Measurements from ENCODE around the gene POU6F1. TPM values are rescaled to one million over a fixed set of nuclear protein-coding genes. Genes with fewer than 3 reads are reported as not detected.

POU6F1 gene
- total and polyA plus RNA-seq, 2 experiments from 2014 or later: 3.2 to 6.3 TPM

DNA sequence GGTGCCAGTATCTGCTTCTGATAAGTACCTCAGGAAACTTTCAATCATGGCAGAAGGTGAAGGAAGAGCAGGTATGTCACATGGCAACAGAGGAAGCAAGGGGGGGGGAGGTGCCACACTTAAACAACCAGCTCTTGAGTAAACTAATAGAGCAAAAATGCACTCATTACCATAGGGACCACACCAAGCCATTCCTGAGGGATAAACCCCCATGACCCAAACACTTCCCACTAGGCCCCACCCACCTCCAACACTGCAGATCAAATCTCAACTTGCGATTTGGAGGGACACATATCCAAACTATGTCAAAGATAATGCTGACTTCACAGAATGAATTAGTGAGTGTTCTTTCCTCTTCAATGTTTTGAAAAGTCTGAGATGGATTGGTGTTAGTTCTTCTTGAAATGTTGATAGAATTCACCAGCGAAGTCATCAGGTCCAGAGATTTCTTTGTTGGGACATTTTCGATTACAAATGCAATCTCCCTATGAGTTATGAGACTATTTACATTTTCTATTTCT is 61.6 kb downstream of the POU6F1 start:
- peaks cover 78% of the 10 kb centered on the region for H3K79me2 ChIP-seq
- H3K27ac ChIP-seq: no peak overlapping the region
- TF ChIP-seq, protein P1, sequence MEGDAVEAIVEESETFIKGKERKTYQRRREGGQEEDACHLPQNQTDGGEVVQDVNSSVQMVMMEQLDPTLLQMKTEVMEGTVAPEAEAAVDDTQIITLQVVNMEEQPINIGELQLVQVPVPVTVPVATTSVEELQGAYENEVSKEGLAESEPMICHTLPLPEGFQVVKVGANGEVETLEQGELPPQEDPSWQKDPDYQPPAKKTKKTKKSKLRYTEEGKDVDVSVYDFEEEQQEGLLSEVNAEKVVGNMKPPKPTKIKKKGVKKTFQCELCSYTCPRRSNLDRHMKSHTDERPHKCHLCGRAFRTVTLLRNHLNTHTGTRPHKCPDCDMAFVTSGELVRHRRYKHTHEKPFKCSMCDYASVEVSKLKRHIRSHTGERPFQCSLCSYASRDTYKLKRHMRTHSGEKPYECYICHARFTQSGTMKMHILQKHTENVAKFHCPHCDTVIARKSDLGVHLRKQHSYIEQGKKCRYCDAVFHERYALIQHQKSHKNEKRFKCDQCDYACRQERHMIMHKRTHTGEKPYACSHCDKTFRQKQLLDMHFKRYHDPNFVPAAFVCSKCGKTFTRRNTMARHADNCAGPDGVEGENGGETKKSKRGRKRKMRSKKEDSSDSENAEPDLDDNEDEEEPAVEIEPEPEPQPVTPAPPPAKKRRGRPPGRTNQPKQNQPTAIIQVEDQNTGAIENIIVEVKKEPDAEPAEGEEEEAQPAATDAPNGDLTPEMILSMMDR (IDR thresholded peaks at IDR 0.05; ENCODE audit: poor library complexity): no peak
- no peak for TF ChIP-seq EZH2phosphoT487 (IDR thresholded peaks at IDR 0.05; ENCODE audit: low read depth, severe bottlenecking, unreplicated experiment)
- TF ChIP-seq EZH2 (IDR thresholded peaks at IDR 0.05; ENCODE audit: borderline replicate concordance): no peak
- H3K9me3 ChIP-seq (ENCODE audit: low read depth): no peaks in the 10 kb centered on the region
- no peaks in the 10 kb centered on the region for H3K4me1 ChIP-seq (ENCODE audit: insufficient read depth)
- no peaks in the 10 kb centered on the region for H3K27me3 ChIP-seq
- WGBS (ENCODE audit: low lambda C conversion rate, missing lambda C conversion rate): 95% methylated on average over 3 of the region's 3 CpGs
- H3K4me2 ChIP-seq: no peak overlapping the region
- H2AFZ ChIP-seq: no peak overlapping the region
- H4K20me1 ChIP-seq (ENCODE audit: insufficient read depth, poor library complexity, severe bottlenecking): peaks cover 3% of the 10 kb centered on the region
- no peaks in the 10 kb centered on the region for H3K36me3 ChIP-seq (replicated peaks; ENCODE audit: insufficient read depth, low read depth)
- H3K4me3 ChIP-seq: no peak overlapping the region
- no peak for DNase-seq (ENCODE audit: low spot score)
- H3K9me2 ChIP-seq (replicated peaks; ENCODE audit: insufficient read depth): no peaks in the 10 kb centered on the region

DNA sequence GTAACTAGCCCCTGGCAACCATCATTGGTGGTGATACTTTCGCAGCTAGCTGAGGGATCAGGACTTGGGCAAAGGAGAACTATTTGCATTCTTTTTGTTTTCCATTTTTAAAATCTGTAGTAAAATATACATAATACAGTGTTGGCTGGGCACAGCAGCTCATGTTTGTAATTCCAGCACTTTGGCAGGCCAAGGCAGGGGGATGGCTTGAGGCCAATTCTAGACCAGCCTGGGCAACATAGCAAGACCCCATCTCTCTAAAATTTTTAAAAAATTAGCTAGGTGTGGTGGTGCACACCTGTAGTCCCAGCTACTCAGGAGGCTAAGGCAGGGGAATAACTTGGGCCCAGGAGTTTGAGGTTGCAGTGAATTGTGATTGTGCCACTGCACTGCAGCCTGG is 64.9 kb downstream of the POU6F1 start:
- H3K79me2 ChIP-seq: peaks cover 60% of the 10 kb centered on the region
- 100% methylated on average over 1 of the region's 1 CpG for WGBS (ENCODE audit: low lambda C conversion rate, missing lambda C conversion rate)

DNA sequence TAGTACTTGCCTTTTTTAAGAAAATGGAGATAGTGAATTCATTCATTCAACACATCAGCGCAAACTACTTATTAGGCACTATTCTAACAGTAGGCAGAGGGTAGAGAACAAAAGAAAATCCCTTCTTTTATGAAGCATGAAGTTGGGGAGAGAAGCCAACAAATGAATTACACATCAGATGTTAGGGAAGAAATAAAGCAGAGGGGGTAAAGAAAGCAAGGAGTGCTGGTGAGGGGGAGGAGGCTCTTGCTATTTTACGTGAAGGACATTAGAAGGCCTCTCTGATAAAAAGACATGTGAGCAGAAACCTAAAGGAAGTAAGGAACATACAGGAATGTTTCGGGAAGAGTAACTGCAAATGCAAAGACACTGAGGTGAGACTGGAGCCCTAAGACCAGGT is 67.1 kb downstream of the POU6F1 start:
- Histone ChIP-seq H3K79me2 (peaks cover 70% of the 10 kb centered on the region), H3K27ac (no peak overlapping the region), H3K9me2 (replicated peaks; ENCODE audit: insufficient read depth) (no peaks in the 10 kb centered on the region), H2AFZ (no peak overlapping the region), H3K4me2 (no peak overlapping the region), H4K20me1 (ENCODE audit: insufficient read depth, poor library complexity, severe bottlenecking) (peaks cover 3% of the 10 kb centered on the region), H3K9me3 (ENCODE audit: low read depth) (no peaks in the 10 kb centered on the region), H3K27me3 (no peaks in the 10 kb centered on the region), H3K36me3 (replicated peaks; ENCODE audit: insufficient read depth, low read depth) (no peaks in the 10 kb centered on the region), H3K4me3 (no peak overlapping the region), H3K4me1 (ENCODE audit: insufficient read depth) (no peaks in the 10 kb centered on the region)
- TF ChIP-seq EZH2phosphoT487 (IDR thresholded peaks at IDR 0.05; ENCODE audit: low read depth, severe bottlenecking, unreplicated experiment): no peak
- no peak for DNase-seq (ENCODE audit: low spot score)
- WGBS (ENCODE audit: low lambda C conversion rate, missing lambda C conversion rate): 74% methylated on average over 3 of the region's 3 CpGs

More for the DNA sequence above, 64.9 kb downstream of the POU6F1 start:
- Histone ChIP-seq H3K27ac (no peak overlapping the region), H4K20me1 (ENCODE audit: insufficient read depth, poor library complexity, severe bottlenecking) (no peaks in the 10 kb centered on the region), H3K9me3 (ENCODE audit: low read depth) (no peaks in the 10 kb centered on the region), H3K4me1 (ENCODE audit: insufficient read depth) (no peaks in the 10 kb centered on the region), H3K27me3 (no peaks in the 10 kb centered on the region), H3K36me3 (replicated peaks; ENCODE audit: insufficient read depth, low read depth) (no peaks in the 10 kb centered on the region), H3K4me2 (no peak overlapping the region), H3K9me2 (replicated peaks; ENCODE audit: insufficient read depth) (no peaks in the 10 kb centered on the region), H2AFZ (no peak overlapping the region), H3K4me3 (no peak overlapping the region)
- DNase-seq (ENCODE audit: low spot score): no peak
- no peak for TF ChIP-seq EZH2 (IDR thresholded peaks at IDR 0.05; ENCODE audit: borderline replicate concordance)
- TF ChIP-seq, protein P1 (IDR thresholded peaks at IDR 0.05; ENCODE audit: poor library complexity): no peak
- no peak for TF ChIP-seq EZH2phosphoT487 (IDR thresholded peaks at IDR 0.05; ENCODE audit: low read depth, severe bottlenecking, unreplicated experiment)

DNA sequence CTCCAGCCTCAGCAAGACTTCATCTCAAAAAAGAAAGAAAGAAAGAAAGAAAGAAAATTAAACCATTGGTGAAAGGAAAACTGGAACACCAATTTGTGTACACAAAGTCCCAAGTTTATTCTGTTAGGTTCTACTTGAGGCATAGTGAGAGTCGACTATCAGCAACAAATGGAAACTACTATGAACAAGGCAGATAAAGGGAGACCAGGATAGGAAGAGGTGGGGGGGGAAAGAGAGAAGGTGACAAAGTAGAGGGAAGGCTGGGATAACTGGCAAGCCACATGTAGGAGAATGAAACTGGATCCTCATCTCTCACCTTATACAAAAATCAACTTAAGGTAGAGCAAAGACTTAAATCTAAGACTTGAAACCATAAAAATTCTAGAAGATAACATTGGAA is 70.6 kb downstream of the POU6F1 start:
- H3K4me1 ChIP-seq (ENCODE audit: insufficient read depth): no peaks in the 10 kb centered on the region
- H4K20me1 ChIP-seq (ENCODE audit: insufficient read depth, poor library complexity, severe bottlenecking): peaks cover 3% of the 10 kb centered on the region
- H3K4me2 ChIP-seq: no peak overlapping the region
- H3K79me2 ChIP-seq: peaks cover 69% of the 10 kb centered on the region
- no peak for TF ChIP-seq EZH2 (IDR thresholded peaks at IDR 0.05; ENCODE audit: borderline replicate concordance)
- TF ChIP-seq EZH2phosphoT487 (IDR thresholded peaks at IDR 0.05; ENCODE audit: low read depth, severe bottlenecking, unreplicated experiment): no peak
- TF ChIP-seq, protein P1 (IDR thresholded peaks at IDR 0.05; ENCODE audit: poor library complexity): no peak
- H3K4me3 ChIP-seq: no peak overlapping the region
- 81% methylated on average over 1 of the region's 1 CpG for WGBS (ENCODE audit: low lambda C conversion rate, missing lambda C conversion rate)
- H2AFZ ChIP-seq: no peak overlapping the region
- H3K27me3 ChIP-seq: no peaks in the 10 kb centered on the region
- no peak overlapping the region for H3K27ac ChIP-seq
- no peaks in the 10 kb centered on the region for H3K36me3 ChIP-seq (replicated peaks; ENCODE audit: insufficient read depth, low read depth)
- H3K9me2 ChIP-seq (replicated peaks; ENCODE audit: insufficient read depth): no peaks in the 10 kb centered on the region
- H3K9me3 ChIP-seq (ENCODE audit: low read depth): no peaks in the 10 kb centered on the region
- DNase-seq (ENCODE audit: low spot score): no peak

All from hepatocyte (in vitro differentiated cells).